Hematopoietic multipotent progenitor cell (in vitro differentiated cells): Measurements from ENCODE around the gene MEGF9. TPM values are rescaled to one million over a fixed set of nuclear protein-coding genes. Genes with fewer than 3 reads are reported as not detected.
A peak's percentile ranks its signal among the peaks of the same experiment; 100 is the strongest.
"Not testable (repeated sequence)": the region's sequence is repeated elsewhere in the genome, so short reads cannot be mapped to it uniquely, and the experiment has no call there.

Experiments
- DNase-seq, 3 donors: peaks; one replicate each; pipeline ENCODE4 v3.0.0-alpha.2; 2011 to 2015; ENCODE audit warnings: low read depth in 2 of 3, low spot score in 2 of 3
- total RNA-seq: library from RNA; depleted of rRNA; stranded (reverse); fragments of >200 nt; gene quantifications from one replicate; pipeline ENCODE4 v1.2.3, GENCODE V29; 2012

The MEGF9 gene
- total RNA-seq, 1 donor: 7.3 TPM

DNA sequence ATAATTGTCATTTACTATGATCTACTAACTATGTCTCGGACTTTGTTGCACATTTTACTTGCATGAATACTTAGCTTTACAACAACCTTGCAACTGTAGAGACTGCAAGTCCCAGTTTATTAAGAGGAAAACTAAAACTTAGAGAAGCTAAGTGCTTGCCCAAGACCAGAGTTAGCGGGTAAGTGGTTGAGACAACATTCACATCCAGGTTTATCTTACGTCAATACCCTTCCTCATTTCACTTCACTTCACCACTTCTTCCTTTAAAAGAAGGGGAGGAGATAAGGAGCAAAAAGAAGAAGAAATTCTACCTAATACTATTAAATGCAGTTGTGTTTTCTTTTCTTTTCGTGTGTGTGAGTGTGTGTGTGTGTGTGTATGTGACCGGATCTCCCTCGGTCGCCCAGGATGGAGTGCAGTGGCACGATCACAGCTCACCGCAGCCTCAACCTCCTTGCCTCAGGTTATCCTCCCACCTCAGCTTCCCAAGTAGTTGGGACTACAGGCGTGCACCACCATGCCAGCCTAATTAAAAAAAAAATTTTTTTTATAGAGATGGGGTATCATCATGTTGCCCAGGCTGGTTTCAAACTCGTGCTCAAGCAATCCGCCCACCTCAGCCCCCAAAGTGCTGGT lies 37.4 kb downstream of the MEGF9 start:
- DNase-seq: peak in 1 of 3 donors; percentile 44

DNA sequence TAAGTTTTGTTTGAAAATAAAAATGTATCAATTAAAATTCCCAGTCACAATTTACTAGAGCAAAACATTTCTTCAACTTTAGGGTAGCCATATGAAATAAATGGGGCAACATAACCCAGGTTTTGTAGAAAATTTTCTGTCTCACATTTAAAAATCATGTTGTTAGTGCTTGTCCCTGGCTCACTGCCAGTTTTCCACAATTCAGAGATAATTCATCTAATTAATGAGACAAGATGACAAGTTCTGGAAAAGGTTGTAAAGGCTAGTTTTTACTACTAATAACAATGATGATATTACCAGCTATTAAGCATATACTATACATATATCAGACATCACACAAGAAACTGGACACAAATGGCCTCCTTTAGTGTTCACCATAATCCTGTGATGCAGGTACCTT lies 45.9 kb downstream of the MEGF9 start:
- DNase-seq: no peak

DNA sequence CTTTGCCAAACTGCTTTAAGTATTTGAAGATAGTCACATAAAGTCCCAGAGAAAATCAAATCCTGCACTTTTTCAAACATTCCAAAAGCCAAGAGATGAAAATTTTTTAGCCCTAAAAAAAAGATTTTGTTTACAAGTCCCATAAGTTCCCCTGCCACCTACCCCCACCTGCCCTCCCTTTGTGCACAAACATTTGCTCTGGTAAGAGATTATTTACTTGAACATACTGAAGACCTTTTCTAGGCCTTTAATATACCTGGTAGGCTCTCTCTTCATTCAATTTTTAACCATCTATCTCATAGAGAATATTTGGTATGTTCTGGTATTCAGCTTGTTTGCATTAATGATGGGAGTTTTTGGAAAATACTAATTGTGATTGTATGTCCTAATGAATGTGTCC lies 50.3 kb downstream of the MEGF9 start:
- no peak for DNase-seq

DNA sequence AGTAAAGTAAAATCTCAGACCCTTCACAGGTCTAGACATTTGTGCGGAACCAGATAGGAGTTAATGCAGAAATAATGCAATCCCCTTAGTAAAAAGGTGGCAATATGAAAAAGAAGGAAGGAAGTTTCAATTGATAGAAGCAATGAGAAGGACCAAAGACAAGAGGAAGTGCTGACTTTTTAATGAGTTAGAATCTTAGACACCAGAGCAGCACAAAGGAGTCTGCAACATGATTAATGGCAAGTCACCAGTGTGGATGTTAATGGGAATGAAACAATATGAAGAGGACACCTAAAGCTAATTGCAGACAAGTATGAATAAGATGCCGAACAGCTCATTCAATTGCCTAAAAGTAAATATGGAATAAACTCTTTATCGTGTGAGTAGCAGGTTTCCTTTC lies 50.9 kb downstream of the MEGF9 start:
- peak in 1 of 3 donors; percentile 42 for DNase-seq

DNA sequence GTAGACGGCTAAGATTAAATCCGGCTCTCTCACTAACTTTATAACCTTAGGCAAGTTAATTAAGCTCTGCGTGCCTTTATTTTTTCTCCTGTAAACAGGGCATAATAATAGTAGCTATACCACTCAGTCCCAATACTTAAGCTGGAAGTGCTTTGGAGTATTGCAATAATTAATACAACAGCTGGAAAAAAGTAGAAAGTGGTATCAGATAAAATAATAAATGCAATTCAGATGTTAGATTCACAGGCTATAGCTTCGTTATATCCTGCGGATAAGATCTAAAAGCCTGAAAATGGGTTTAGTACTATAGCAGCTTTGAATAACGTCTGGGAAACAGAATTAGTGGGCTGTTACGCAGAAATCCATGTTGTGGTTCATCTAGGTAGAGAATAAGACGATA lies 51.8 kb downstream of the MEGF9 start:
- DNase-seq: no peak

DNA sequence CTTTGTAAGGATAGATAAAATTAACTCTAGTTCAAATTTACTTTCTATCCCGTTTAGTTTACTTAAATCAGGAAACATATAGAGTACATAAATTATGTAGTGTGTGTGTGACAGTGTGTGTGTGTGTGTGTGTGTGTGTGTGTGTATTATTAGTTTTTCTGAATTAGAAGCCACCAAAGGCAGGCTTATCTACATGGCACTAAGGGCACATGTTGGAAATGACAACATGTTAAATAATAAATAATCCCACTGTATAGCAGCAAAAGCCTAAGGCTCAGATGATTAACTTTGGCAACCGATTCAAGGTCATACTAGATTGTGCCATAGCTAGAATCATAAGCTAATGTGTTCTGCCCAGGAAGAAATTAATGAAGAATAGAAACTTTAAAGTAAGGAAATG lies 54.6 kb downstream of the MEGF9 start:
- no peak for DNase-seq

DNA sequence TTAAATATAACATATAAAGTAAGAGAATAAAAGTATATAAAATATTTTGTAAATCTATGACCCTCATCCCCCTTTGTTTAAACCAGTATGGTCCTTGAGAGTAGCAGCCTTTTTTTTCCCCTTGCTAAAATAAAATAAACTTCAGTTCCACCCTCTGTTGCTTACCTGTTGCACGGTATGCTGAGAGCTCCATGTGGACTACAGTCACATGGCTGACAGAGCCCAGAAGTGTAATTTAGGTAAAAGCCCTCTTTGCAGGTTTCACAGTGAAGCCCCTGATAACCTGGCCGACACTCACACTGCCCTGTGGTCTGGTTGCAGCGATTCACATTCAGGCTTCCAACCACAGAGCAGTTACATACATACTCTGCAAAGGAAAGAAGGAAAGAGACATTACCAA lies 55.1 kb downstream of the MEGF9 start:
- no peak for DNase-seq

DNA sequence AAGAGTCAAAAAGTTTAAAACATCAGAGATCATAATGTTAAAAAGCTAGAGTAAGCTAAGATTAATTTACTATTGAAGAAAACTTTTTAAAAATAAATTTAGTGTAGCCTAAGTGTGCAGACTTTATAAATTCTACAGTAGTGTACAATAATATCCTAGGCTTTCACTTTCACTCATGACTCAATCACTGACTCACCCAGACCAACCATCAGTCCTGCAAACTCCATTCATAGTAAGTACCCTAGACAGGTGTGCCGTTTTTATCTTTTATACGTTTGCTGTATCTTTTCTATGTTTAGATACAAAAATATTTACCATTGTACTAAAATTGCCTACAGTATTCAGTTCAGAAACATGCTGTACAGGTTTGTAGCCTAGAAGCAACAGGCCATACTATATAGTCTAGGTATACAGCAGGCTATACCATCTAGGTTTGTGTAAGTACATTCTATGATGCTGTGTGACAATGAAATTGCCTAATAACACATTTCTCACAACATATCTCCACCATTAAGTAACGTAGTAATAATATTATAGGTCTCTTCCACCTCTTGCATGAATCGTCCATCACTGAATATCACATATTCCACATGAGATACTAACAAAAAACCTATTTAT lies 59.2 kb downstream of the MEGF9 start:
- no peak for DNase-seq

DNA sequence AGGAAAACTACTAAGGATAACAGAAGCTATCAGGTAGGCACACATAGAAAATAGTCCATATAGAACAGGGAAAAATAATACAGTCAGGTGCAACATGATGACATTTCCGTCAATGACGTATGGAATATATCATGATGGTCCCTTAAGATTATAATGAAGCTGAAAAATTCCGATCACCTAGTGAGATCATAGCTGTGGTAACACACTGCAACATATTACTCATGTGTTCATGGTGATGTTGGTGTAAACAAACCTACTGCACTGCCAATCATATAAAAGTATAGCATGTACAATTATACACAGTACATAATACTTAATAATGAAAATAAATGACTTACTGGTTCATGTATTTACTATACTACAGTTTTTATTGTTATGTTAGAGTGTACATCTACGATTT lies 60.0 kb downstream of the MEGF9 start:
- no peak for DNase-seq

DNA sequence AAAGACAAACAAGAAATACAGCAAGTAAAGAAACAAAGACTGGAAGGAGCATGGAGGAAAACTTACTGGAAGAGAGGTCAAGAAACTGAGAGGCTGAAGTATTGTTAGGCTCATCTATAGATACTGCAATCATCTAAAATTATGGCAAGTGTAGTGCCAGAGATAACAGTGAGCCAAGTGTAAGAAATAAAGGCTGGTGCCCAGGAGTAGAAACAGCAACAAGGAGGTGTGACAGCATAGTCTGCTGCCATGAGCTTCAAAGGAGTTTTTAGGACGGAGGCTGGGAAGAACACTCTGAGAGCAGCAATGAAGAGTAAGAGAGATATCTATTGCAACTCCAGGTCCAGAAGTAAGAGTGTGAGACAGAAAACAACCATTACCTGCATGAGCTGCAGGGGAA lies 60.5 kb downstream of the MEGF9 start:
- no peak for DNase-seq

DNA sequence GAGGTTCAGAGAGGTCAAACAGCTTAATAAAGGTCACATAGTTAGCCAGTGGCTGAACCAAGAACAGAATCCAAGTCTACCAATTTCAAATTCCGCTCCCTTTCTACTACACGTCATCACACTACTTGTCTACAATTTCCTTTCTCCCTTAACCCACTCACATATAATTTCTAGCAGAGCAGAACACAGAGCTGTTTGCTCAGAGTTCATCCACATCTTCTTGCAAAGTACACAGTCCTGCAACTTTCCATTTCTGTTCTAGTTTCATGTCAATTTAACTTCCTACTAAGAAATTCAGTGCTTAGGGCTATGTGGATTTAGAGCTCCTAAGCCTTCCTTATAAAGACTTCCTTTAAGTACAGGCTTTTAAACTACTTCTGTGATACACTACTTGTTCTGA lies 61.3 kb downstream of the MEGF9 start:
- no peak for DNase-seq

DNA sequence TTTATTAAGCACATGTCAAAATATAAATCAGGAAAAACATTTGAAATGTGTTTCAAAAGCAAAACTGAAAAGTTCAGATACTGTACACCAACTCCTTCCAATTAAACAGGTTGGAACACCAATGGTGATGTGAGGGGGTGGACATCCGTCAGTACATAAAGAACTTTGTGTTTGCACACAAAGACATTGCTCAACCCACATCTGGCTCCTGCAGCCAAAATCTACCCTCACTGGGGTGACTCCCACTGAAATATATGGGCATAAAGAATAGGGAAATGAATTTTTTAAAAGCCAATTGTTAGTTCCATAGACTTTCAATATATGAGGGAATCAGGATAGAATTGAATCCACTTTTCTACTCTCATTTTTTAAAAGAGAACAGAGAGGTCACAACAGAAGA lies 63.9 kb downstream of the MEGF9 start:
- no peak for DNase-seq

DNA sequence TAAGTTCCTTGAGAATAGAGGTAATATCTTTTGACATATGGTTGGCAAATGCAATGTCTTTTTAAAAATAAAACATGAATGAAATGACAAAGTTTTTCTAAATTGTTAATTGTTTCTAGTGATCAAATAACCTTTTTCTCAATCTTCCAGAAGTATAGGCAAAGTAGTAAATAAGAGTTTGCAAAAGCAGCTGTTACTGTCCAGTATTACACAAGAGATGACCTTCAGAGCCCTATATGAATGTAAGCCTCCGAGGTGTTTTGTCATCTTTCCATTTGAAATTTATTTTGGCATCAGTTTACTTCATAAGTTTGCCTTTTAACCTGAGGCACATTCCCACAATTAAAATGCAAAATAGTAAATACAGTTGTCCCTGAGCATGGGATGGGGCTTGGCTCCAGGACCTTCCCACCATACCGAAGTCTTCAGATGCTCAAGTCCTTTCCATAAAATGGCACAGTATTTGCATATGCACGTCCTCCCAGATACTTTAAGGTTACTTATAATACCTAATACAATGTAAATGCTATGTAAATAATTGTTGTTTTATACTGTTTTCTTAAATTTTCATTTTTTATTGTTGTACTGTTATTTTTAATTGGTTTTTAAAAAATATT lies 65.6 kb downstream of the MEGF9 start:
- no peak for DNase-seq

DNA sequence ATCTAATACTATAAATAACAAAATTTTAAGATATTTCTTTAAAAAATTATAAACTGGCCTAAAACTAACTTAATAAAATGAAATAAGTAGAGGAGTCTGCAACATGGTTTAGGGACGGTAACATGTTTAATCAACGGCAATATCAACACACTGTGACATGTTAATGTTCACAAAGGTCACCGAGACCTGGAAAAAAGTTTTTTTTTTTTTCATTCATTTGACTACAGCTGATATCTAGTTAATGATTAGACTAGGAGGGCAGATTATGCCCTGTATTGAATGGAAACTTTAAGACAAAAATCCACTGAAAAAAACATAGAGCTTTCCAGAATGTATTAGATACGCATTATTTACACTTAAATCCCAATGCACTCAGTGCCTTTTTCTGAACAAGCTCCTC lies 67.3 kb downstream of the MEGF9 start:
- DNase-seq: no peak

DNA sequence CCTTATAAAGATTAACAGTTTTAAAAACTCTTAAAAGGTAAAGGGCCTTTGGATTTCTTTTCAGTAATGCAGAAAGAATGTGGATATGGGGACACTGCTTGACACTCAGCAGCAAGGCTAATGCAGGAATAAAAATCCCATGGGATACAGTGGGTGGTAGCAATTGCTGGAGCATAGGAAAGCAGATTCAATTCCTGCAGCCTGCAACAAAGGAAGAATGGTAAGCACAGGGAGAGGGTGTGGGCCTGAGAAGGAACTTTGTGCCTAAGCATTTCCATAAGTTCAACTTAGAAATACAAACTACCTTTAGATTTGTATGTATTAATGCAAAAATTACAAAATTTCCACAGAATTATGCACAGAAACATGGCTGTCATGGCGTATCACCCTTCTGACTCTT lies 68.5 kb downstream of the MEGF9 start:
- DNase-seq: no peak

DNA sequence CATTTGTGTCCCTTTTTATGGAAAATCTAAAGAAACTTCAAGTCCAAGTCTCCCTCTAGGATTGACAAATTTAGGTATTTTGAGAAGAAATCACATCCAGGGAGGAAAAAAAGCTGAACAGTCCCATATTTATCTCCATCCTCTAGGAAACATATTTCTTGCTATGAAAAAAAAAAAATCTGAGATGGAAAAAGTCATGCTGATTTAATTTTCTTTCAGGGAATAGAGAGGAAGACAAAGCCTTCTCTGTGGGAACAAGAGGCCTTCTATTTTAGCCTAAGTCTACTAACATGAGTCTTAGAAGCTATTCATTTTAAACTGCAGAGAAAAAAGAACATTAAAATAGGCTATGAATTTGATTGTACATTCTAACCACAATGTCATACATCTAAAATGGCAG lies 71.2 kb downstream of the MEGF9 start:
- no peak for DNase-seq

DNA sequence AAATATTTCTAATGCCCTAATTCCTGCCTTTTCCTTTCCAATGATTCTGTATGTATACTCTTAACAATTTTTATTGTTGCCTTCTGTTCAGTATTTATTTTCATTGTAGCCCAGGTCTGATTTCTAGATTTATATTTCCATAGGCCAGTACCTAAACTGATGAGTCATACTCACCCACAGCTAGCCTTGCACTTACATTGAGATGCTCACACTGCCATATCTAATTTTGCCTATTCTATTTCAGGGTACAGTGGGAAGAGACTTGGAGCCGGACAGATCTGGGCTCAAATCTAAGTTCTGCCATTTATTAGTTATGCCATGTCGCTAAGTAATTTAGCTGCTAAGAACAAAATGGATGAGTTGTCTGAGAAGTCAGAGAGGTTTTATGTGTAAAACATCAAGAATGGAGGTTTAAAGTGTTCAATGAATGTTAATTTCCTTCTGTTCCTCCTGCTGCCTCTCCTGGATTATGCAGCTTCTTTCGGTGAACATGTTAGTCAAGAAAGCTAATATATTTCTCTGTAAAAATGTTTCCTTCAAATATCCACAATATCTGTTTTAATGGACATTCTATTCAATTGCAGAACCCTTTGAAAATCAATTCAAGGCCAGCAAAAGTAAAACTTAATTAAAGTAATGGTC lies 72.0 kb downstream of the MEGF9 start:
- DNase-seq: no peak

DNA sequence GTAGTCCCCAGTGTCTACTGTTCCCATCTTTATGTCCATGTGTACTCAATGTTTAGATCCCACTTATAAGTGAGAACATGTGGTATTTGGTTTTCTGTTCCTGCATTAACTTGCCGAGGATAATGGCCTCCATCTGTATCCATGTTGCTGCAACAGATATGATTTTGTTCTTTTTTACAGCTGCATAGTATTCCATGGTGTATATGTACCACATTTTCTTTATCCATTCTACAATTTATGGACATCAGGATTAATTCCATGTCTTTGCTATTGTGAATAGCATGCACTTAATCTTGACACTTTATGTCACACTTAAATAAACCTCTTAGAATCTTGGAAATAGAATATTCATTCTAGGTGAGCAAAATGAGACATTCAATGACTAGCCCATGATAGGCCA lies 73.4 kb downstream of the MEGF9 start:
- not testable (repeated sequence) for DNase-seq

DNA sequence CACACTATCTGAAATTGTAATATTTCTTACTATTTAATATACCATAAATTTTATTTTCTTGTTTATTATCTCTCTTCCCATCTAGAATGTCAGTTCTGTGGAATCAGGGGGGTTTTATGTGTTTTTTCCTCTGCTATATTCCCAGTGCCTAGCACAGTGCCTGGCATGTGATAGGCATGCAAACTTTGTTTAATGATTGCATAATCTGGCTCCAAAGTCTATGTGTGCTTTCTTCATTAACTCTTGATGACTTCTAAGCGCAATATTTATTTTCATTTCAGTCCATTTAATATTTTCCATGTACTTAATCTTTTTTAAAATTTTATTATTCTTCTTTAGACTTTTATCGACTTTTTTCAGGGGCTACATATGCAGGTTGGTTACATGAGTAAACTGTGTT lies 73.9 kb downstream of the MEGF9 start:
- DNase-seq: no peak

DNA sequence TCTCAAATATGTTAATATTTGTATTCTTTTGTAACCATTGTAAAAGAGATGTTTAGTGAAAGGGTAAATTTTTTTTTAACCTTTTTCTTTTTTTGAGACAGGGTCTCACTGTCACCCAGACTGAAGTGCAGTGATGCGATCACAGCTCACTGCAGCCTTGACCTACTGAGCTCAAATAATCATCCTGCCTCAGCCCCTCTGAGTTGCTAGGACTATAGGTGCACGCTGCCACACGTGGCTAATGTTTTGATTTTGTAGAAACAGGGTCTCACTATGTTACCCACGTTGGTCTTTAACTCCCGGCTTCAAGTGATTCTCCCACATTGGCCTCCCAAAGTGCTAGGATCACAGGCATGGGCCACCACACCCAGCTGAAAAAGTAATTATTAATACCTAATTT lies 76.4 kb downstream of the MEGF9 start:
- no peak for DNase-seq

DNA sequence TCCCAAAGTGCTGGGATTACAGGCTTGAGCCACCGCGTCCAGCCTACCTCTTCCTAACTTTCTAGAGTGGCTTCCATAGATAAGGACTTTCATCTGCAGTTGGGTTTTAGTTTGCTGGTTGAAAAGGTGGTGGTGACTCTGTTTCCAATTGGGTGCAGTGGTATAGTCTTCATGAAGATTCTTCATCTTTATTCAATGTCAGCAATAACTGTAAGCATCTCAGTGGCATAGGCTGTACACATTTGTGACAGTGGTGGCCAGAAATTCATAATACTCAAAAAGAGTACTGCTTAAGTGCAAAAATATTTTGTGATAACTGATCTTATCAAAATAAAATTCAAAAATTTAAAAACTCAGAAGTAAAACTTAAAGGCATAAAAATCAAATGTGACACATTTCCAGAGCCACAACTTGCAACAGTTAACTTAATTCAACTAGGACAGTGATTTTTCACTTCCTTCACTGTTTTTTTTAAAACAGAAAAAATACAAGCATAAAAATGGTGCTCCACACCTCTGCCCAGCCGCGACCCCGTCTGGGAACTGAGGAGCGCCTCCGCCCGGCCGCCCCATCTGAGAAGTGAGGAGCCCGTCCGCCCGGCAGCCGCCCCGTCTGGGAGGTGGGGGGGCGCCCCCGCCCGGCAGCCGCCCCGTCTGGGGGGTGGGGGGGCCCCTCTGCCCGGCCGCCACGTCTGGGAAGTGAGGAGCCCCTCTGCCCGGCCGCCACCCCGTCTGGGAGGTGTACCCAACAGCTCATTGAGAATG lies 77.9 kb downstream of the MEGF9 start:
- DNase-seq: no peak
